Measurements from ENCODE around the gene SOD3. TPM values are rescaled to one million over a fixed set of nuclear protein-coding genes. Genes with fewer than 3 reads are reported as not detected.

Gene SOD3
- total RNA-seq, 2 donors from 2014 or later: not detected

- Mint-ChIP-seq H3K4me3 (no peak overlapping the region), H3K4me1 (no peaks in the 10 kb centered on the region), H3K36me3 (ENCODE audit: low read depth) (no peaks in the 10 kb centered on the region), H3K27ac (no peak overlapping the region), H3K27me3 (no peaks in the 10 kb centered on the region)
- DNase-seq: no peak
- ATAC-seq: no peak
- no peaks in the 10 kb centered on the region for H3K9me3 ChIP-seq (ENCODE audit: control insufficient read depth, low read length, poor library complexity, severe bottlenecking)
Observed at GRCh38 chr4:24843096-24843495, 47.7 kb downstream of the SOD3 start.

GRCh38 chr4:24845132-24845531, 49.8 kb downstream of the SOD3 start:
- H3K4me1 Mint-ChIP-seq: no peaks in the 10 kb centered on the region
- ATAC-seq: no peak

GRCh38 chr4:24845902-24846301, 50.5 kb downstream of the SOD3 start:
- ATAC-seq: no peak
- no peaks in the 10 kb centered on the region for H3K9me3 ChIP-seq (ENCODE audit: control insufficient read depth, low read length, poor library complexity, severe bottlenecking)
- Mint-ChIP-seq H3K36me3 (ENCODE audit: low read depth) (no peaks in the 10 kb centered on the region), H3K27me3 (no peaks in the 10 kb centered on the region), H3K4me1 (no peaks in the 10 kb centered on the region), H3K27ac (no peak overlapping the region), H3K4me3 (no peak overlapping the region)
- DNase-seq: no peak

More at GRCh38 chr4:24845132-24845531, 49.8 kb downstream of the SOD3 start:
- no peak overlapping the region for H3K4me3 Mint-ChIP-seq
- DNase-seq: no peak
- H3K36me3 Mint-ChIP-seq (ENCODE audit: low read depth): no peaks in the 10 kb centered on the region
- H3K27me3 Mint-ChIP-seq: no peaks in the 10 kb centered on the region
- H3K9me3 ChIP-seq (ENCODE audit: control insufficient read depth, low read length, poor library complexity, severe bottlenecking): no peaks in the 10 kb centered on the region
- H3K27ac Mint-ChIP-seq: no peak overlapping the region

- ATAC-seq: no peak
- DNase-seq: no peak
- H3K9me3 ChIP-seq (ENCODE audit: control insufficient read depth, low read length, poor library complexity, severe bottlenecking): no peaks in the 10 kb centered on the region
- Mint-ChIP-seq H3K36me3 (ENCODE audit: low read depth) (no peaks in the 10 kb centered on the region), H3K27ac (no peak overlapping the region), H3K4me3 (no peak overlapping the region), H3K27me3 (no peaks in the 10 kb centered on the region), H3K4me1 (no peaks in the 10 kb centered on the region)
Observed at GRCh38 chr4:24846716-24847115, 51.3 kb downstream of the SOD3 start.

DNA sequence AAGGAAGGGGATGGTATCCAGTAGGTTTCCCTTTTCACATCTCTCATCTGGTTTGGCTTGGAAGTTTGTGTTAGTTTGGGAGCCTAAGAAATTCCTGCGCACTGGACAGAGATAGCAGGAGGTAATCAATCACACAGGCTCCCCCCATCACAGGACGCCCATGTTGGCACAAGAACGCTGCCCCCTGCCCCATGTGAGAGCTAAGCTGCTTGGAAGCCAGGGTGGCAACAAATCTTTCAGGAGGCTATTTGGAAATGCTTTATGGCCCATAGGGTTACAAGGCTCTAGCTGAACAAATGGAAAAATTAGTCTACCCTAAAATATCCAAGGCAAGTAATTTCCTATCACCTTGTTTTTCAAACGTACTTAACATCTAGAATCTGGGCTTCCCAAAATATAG, 54.0 kb downstream of the SOD3 start:
- no peak overlapping the region for H3K4me3 Mint-ChIP-seq
- H3K9me3 ChIP-seq (ENCODE audit: control insufficient read depth, low read length, poor library complexity, severe bottlenecking): no peaks in the 10 kb centered on the region
- ATAC-seq (no peak), DNase-seq (no peak)
- H3K27ac Mint-ChIP-seq: no peak overlapping the region
- no peaks in the 10 kb centered on the region for H3K4me1 Mint-ChIP-seq
- no peaks in the 10 kb centered on the region for H3K27me3 Mint-ChIP-seq
- H3K36me3 Mint-ChIP-seq (ENCODE audit: low read depth): no peaks in the 10 kb centered on the region

GRCh38 chr4:24849756-24850155, 54.4 kb downstream of the SOD3 start:
- H3K9me3 ChIP-seq (ENCODE audit: control insufficient read depth, low read length, poor library complexity, severe bottlenecking): no peaks in the 10 kb centered on the region
- no peaks in the 10 kb centered on the region for H3K27me3 Mint-ChIP-seq
- no peaks in the 10 kb centered on the region for H3K36me3 Mint-ChIP-seq (ENCODE audit: low read depth)
- ATAC-seq: no peak
- no peaks in the 10 kb centered on the region for H3K4me1 Mint-ChIP-seq
- no peak overlapping the region for H3K27ac Mint-ChIP-seq
- H3K4me3 Mint-ChIP-seq: no peak overlapping the region
- no peak for DNase-seq

Other genes with a start within 250 kb of the SOD3 start
- 100 to 1,000 TPM; 138 to 178 TPM for gene DHX15, start 211.0 kb upstream of the SOD3 start, total RNA-seq
- gene CCDC149, start 117.5 kb downstream of the SOD3 start, total RNA-seq: under 1 TPM; 0.16 to 0.75 TPM
- not detected for gene LGI2, start 235.4 kb downstream of the SOD3 start, total RNA-seq